CD4-positive, alpha-beta T cell treated with Interleukin-2 at 100 ng/mL for 4 hours (primary cell): ENCODE results near the gene ZNF70.
A peak's percentile ranks its signal among the peaks of the same experiment; 100 is the strongest.

Source experiments
- DNase-seq: peaks from one replicate; pipeline ENCODE4 v3.0.0-alpha.2; 2020; ENCODE audit warnings: low spot score

Gene ZNF70

GRCh38 chr22:23750714-23751440 lies at the start of gene ZNF70:
Gene ZNF70 (minus strand): TSS chr22:23751112. CDS start chr22:23745140, 5,972 bp downstream.
- DNase-seq = peak; percentile 82

GRCh38 chr22:23796461-23796860 lies 45.5 kb upstream of the ZNF70 start:
- no peak for DNase-seq

- no peak for DNase-seq
Measured at GRCh38 chr22:23793326-23793725, 42.4 kb upstream of the ZNF70 start.

GRCh38 chr22:23791738-23792645 lies 41.1 kb upstream of the ZNF70 start:
- no peak for DNase-seq

GRCh38 chr22:23790819-23791737 lies 40.2 kb upstream of the ZNF70 start:
- DNase-seq = no peak

GRCh38 chr22:23789638-23790037 lies 38.7 kb upstream of the ZNF70 start:
- DNase-seq = no peak

GRCh38 chr22:23789121-23789520 lies 38.2 kb upstream of the ZNF70 start:
- DNase-seq = no peak

GRCh38 chr22:23787910-23788309 lies 37.0 kb upstream of the ZNF70 start:
- no peak for DNase-seq

GRCh38 chr22:23787600-23787896 lies 36.6 kb upstream of the ZNF70 start:
- no peak for DNase-seq

- DNase-seq = peak; percentile 90
Measured at GRCh38 chr22:23786752-23787599, 36.1 kb upstream of the ZNF70 start, which contains the start of gene SMARCB1. Gene SMARCB1 (plus strand): TSS chr22:23786966. CDS start chr22:23787170, 204 bp downstream.

- no peak for DNase-seq
Measured at GRCh38 chr22:23786261-23786710, 35.4 kb upstream of the ZNF70 start.

- DNase-seq = no peak
Measured at GRCh38 chr22:23784215-23784732, 33.4 kb upstream of the ZNF70 start.

GRCh38 chr22:23783265-23784150 lies 32.6 kb upstream of the ZNF70 start:
- no peak for DNase-seq

GRCh38 chr22:23782703-23783102 lies 31.8 kb upstream of the ZNF70 start:
- no peak for DNase-seq

- no peak for DNase-seq
Measured at GRCh38 chr22:23782252-23782651, 31.3 kb upstream of the ZNF70 start.

GRCh38 chr22:23781511-23782183 lies 30.7 kb upstream of the ZNF70 start:
- no peak for DNase-seq

GRCh38 chr22:23781065-23781464 lies 30.2 kb upstream of the ZNF70 start:
- no peak for DNase-seq

- no peak for DNase-seq
Measured at GRCh38 chr22:23780146-23780748, 29.3 kb upstream of the ZNF70 start.

GRCh38 chr22:23779731-23780130 lies 28.8 kb upstream of the ZNF70 start:
- DNase-seq = no peak
